ENCODE results near the gene CYP4Z1.

GRCh38 chr1:47113178-47113577 is 46.1 kb downstream of the CYP4Z1 start:
- TF ChIP-seq CTCF (conservative IDR thresholded peaks at IDR 0.05) (no peak), ZFX (IDR thresholded peaks at IDR 0.05) (no peak)
